Heart left ventricle (tissue), 16 donors: ENCODE measurements around the gene HS3ST5. TPM values are rescaled to one million over a fixed set of nuclear protein-coding genes. Genes with fewer than 3 reads are reported as not detected.

Experiments
- ATAC-seq, 4 donors: fragments of 200-7000 bp; cut with Tn5 transposase; one replicate each; pipeline ENCODE4 v1.9.1; 2020 to 2022; ENCODE audit warnings: moderate library complexity in 4 of 4, mild to moderate bottlenecking in 3 of 4, moderate number of reproducible peaks in 1 of 4
- DNase-seq, 5 donors: peaks; one replicate each; pipeline ENCODE4 v3.0.0-alpha.2; 2020
- H3K27ac ChIP-seq, 12 donors: fragments of 200-600 bp; sonication (generic) in 4 of 12; one replicate each; pipeline versions ENCODE4 v1.5.0 to v1.8.0; 2016 to 2022; ENCODE audit warnings: mild to moderate bottlenecking in 2 of 12
- H3K27me3 ChIP-seq, 9 donors: fragments of 200-600 bp; sonication (generic) in 2 of 9; one replicate each; pipeline versions ENCODE4 v1.5.1 to v1.8.0; 2016 to 2022; ENCODE audit warnings: mild to moderate bottlenecking in 3 of 9
- H3K36me3 ChIP-seq, 9 donors: fragments of 200-600 bp; sonication (generic) in 2 of 9; one replicate each; pipeline versions ENCODE4 v1.5.0 to v1.8.0; 2018 to 2022; ENCODE audit warnings: mild to moderate bottlenecking in 2 of 9
- H3K4me1 ChIP-seq, 12 donors: fragments of 200-600 bp; sonication (generic) in 4 of 12; one replicate each; pipeline versions ENCODE4 v1.5.0 to v1.8.0; 2016 to 2022; ENCODE audit warnings: mild to moderate bottlenecking in 3 of 12
- H3K4me3 ChIP-seq, 12 donors: fragments of 200-600 bp; sonication (generic) in 4 of 12; one replicate each; pipeline versions ENCODE4 v1.5.0 to v1.8.0; 2017 to 2022; ENCODE audit warnings: mild to moderate bottlenecking in 9 of 12, moderate library complexity in 4 of 12
- H3K9me3 ChIP-seq, 12 donors: fragments of 200-600 bp; sonication (generic) in 4 of 12; one replicate each; pipeline versions ENCODE4 v1.5.0 to v1.8.0; 2016 to 2022; ENCODE audit warnings: mild to moderate bottlenecking in 1 of 12
- CTCF ChIP-seq, 12 donors: fragments of 200-600 bp; sonication (generic) in 4 of 12; IDR thresholded peaks; one replicate each; pipeline versions ENCODE4 v1.5.0 to v1.8.0; 2018 to 2022; ENCODE audit warnings: antibody characterized with exemption in 12 of 12, mild to moderate bottlenecking in 5 of 12
- POLR2A ChIP-seq, 2 donors: fragments of 450-650 bp; IDR thresholded peaks; one replicate each; pipeline ENCODE4 v1.6.1; 2017; ENCODE audit warnings: antibody characterized with exemption in 2 of 2, mild to moderate bottlenecking in 2 of 2, moderate library complexity in 2 of 2
- WGBS, 4 donors: extraction: QIAGEN DNeasy Blood & Tissue Kit in 2 of 4; methylation state at CpG; one replicate each; pipeline versions ENCODE4 v1.1.5 to v1.1.7; 2013 to 2018; 5-methylcytosine and 5-hydroxymethylcytosine counted together
- intact Hi-C, 10 donors: fragments of 100-400 bp; cut with DNase I; formaldehyde crosslinking; loops; one replicate each; pipeline versions ENCODE4 v1.11.1 to v1.14.2; 2022
- polyA plus RNA-seq, 2 donors: library from polyadenylated mRNA; stranded (reverse); fragments of 200-250 nt; gene quantifications; one replicate each; pipeline ENCODE4 v1.2.3, GENCODE V29; 2013
- total RNA-seq, 9 donors: library from RNA; depleted of rRNA in 2 of 9; stranded (reverse); fragments of >200 nt in 2 of 9; fragmentation: NEBNext Ultra II Directional in 3 of 9; extraction: Animal tissue kit (Norgen Biotek cat#: 25700) in 3 of 9; gene quantifications; one replicate each; pipeline versions ENCODE4 v1.1.0 to v1.2.4, GENCODE V29; 2016 to 2023
- donor health status: ischemic (EF 13 %, LVEDD 7.1; RV severe dilation, severe dysfunction).
- donor health status: healthy with polysubstance abuse.
- donor health status: DM: no; HTN: yes; CAD: no.
- donor health status: DM: no; HTN: no; CAD: no.
- donor health status: ischemic (EF 25% LVEDD 6.9; RV normal size, moderate dysfunction).
- donor health status: ischemic (EF 25% LVEDD 5.7; RV mildly dilated, moderate dysfunction).
- donor health status: healthy.
- donor health status: DM: yes; HTN: yes; CAD: no.
- donor health status: ischemic (EF 35%, LVEDD 5.7; RV mildly dilated, moderate dysfunction).
- donor health status: nonischemic (EF 11% LVEDD 7.7; RV severe dilation, severe dysfunction).
- donor health status: DM: yes; HTN: yes; CAD: no.
- donor health status: PGD.
- donor health status: ischemic (EF 29% LVEDD 5.4; RV normal size, mild dysfunction).
- donor health status: nonischemic (EF 23%, LVEDD 6.1; RV moderate dilation, normal function).

HS3ST5 gene
- total and polyA plus RNA-seq, 11 donors, result not detected

GRCh38 chr6:114377881-114378280 is 35.1 kb upstream of the HS3ST5 start:
- no peak overlapping the region for H3K4me3 ChIP-seq
- no peaks in the 10 kb centered on the region for H3K36me3 ChIP-seq
- WGBS, 4 donors, result 90 to 95% (median 94%) methylated on average over 3 of the region's 3 CpGs
- TF ChIP-seq POLR2A (IDR thresholded peaks at IDR 0.05) (no peak), CTCF (IDR thresholded peaks at IDR 0.05) (no peak)
- ATAC-seq (no peak), DNase-seq (no peak)
- intact Hi-C loops, result no loop called here
- no peaks in the 10 kb centered on the region for H3K4me1 ChIP-seq
- no peak overlapping the region for H3K27ac ChIP-seq
- no peaks in the 10 kb centered on the region for H3K27me3 ChIP-seq
- no peaks in the 10 kb centered on the region for H3K9me3 ChIP-seq

DNA sequence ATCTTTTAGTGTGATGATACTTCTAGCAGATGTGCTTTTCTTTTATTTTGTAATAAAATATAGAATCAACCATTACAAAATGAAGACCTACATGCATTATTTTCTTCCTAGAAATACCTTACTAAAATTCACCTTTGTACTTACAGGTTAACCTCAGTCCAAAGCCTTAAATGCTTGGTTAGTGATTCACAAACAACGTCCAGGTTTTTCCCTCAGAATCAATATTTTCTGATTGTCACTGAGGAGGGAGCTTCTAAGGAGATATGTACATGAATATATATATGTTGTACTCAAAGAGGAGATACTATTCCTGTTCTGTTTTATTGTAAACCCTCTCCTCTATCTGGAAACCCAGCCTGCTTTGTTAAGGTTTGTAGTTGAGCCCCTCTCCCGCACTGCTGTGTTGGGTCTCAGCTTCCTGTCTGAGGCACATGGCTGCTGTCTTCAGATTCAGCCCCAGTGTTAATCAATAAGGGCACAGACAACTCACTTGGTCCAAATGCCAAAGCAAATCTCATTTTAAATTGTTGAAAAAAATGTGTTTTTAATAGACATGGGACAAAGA is 33.9 kb upstream of the HS3ST5 start:
- H3K4me3 ChIP-seq, result no peak overlapping the region
- no peak for ATAC-seq
- no peak for TF ChIP-seq POLR2A (IDR thresholded peaks at IDR 0.05)
- TF ChIP-seq CTCF (IDR thresholded peaks at IDR 0.05), result no peak

GRCh38 chr6:114375541-114376192 is 32.8 kb upstream of the HS3ST5 start:
- no peak overlapping the region for H3K4me3 ChIP-seq
- no peaks in the 10 kb centered on the region for H3K27me3 ChIP-seq
- WGBS, 4 donors, result 56 to 72% (median 68%) methylated on average over 1 of the region's 1 CpG
- no peak for ATAC-seq
- intact Hi-C loops, result no loop called here
- TF ChIP-seq POLR2A (IDR thresholded peaks at IDR 0.05) (no peak), CTCF (IDR thresholded peaks at IDR 0.05) (no peak)
- no peak for DNase-seq
- H3K4me1 ChIP-seq, result no peaks in the 10 kb centered on the region
- H3K36me3 ChIP-seq, result no peaks in the 10 kb centered on the region
- no peak overlapping the region for H3K27ac ChIP-seq
- no peaks in the 10 kb centered on the region for H3K9me3 ChIP-seq

More for the DNA sequence above, 33.9 kb upstream of the HS3ST5 start:
- WGBS, 4 donors, result 28 to 47% (median 37%) methylated on average over 2 of the region's 2 CpGs
- no peak for DNase-seq
- Histone ChIP-seq H3K9me3 (no peaks in the 10 kb centered on the region), H3K27me3 (no peaks in the 10 kb centered on the region), H3K27ac (no peak overlapping the region), H3K4me1 (no peaks in the 10 kb centered on the region), H3K36me3 (no peaks in the 10 kb centered on the region)
- intact Hi-C loops, result no loop called here

- no peaks in the 10 kb centered on the region for H3K9me3 ChIP-seq
- H3K27me3 ChIP-seq, result no peaks in the 10 kb centered on the region
- no peak for DNase-seq
- 58 to 77% (median 72%) methylated on average over 1 of the region's 1 CpG for WGBS, 4 donors
- H3K27ac ChIP-seq, result no peak overlapping the region
- ATAC-seq, result no peak
- H3K4me1 ChIP-seq, result no peaks in the 10 kb centered on the region
- H3K36me3 ChIP-seq, result no peaks in the 10 kb centered on the region
- no peak overlapping the region for H3K4me3 ChIP-seq
- TF ChIP-seq CTCF (IDR thresholded peaks at IDR 0.05) (no peak), POLR2A (IDR thresholded peaks at IDR 0.05) (no peak)
- intact Hi-C loops, result no loop called here
Observed at GRCh38 chr6:114367315-114367961, 24.6 kb upstream of the HS3ST5 start.
